Right atrium auricular region (tissue), 2 donors: ENCODE measurements around the gene IL1R1. TPM values are rescaled to one million over a fixed set of nuclear protein-coding genes. Genes with fewer than 3 reads are reported as not detected.

Experiments used
- DNase-seq: peaks from one replicate; pipeline ENCODE4 v3.0.0-alpha.2; 2019; ENCODE audit warnings: low spot score
- H3K27ac ChIP-seq, 2 donors: fragments of 200-600 bp; sonication (generic); 1 replicate in 1 of 2; 2 replicates in 1 of 2; pipeline ENCODE4 v1.5.1; 2016 to 2019
- H3K27me3 ChIP-seq, 2 donors: fragments of 200-600 bp; sonication (generic); one replicate each; pipeline versions ENCODE4 v1.5.1 to v1.6.0; 2017 to 2019
- H3K36me3 ChIP-seq: fragments of 200-600 bp; sonication (generic); one replicate; pipeline ENCODE4 v1.5.1; 2016
- H3K4me1 ChIP-seq, 2 donors: fragments of 200-600 bp; sonication (generic); one replicate each; pipeline versions ENCODE4 v1.5.1 to v1.6.0; 2017 to 2019
- H3K4me3 ChIP-seq, 2 donors: fragments of 200-600 bp; sonication (generic); 1 replicate in 1 of 2; 2 replicates in 1 of 2; pipeline ENCODE4 v1.5.1; 2017 to 2019; ENCODE audit warnings: mild to moderate bottlenecking in 1 of 2, moderate library complexity in 1 of 2
- H3K9me3 ChIP-seq, 2 donors: fragments of 200-600 bp; sonication (generic); one replicate each; pipeline ENCODE4 v1.5.1; 2019
- CTCF ChIP-seq, 2 donors: fragments of 200-600 bp; sonication (generic); IDR thresholded peaks; one replicate each; pipeline ENCODE4 v1.5.1; 2019; ENCODE audit warnings: antibody characterized with exemption in 2 of 2
- total RNA-seq, 2 donors: library from RNA; depleted of rRNA; stranded (reverse); fragments of >200 nt; gene quantifications; one replicate each; pipeline ENCODE4 v1.1.0, GENCODE V29; 2016

Gene IL1R1
- total RNA-seq, 2 donors from 2014 or later = 28.7 to 86.2 TPM

- Histone ChIP-seq H3K27me3 (no peaks in the 10 kb centered on the region), H3K4me1 (peaks cover 0 to 7% of the 10 kb centered on the region in 2 donors), H3K9me3 (no peaks in the 10 kb centered on the region), H3K4me3 (no peak overlapping the region), H3K27ac (no peak overlapping the region), H3K36me3 (no peaks in the 10 kb centered on the region)
- no peak for TF ChIP-seq CTCF (IDR thresholded peaks at IDR 0.05)
- DNase-seq = no peak
Measured at GRCh38 chr2:102126660-102127059, 15.9 kb upstream of the IL1R1 start.

GRCh38 chr2:102129082-102129481 lies 13.5 kb upstream of the IL1R1 start:
- H3K4me1 ChIP-seq = no peaks in the 10 kb centered on the region
- H3K4me3 ChIP-seq = no peak overlapping the region
- DNase-seq = no peak
- no peak for TF ChIP-seq CTCF (IDR thresholded peaks at IDR 0.05)
- H3K36me3 ChIP-seq = no peaks in the 10 kb centered on the region
- H3K27ac ChIP-seq = no peak overlapping the region
- H3K27me3 ChIP-seq = no peaks in the 10 kb centered on the region
- H3K9me3 ChIP-seq = no peaks in the 10 kb centered on the region

- TF ChIP-seq CTCF (IDR thresholded peaks at IDR 0.05) = no peak
- no peak overlapping the region for H3K4me3 ChIP-seq
- H3K9me3 ChIP-seq = no peaks in the 10 kb centered on the region
- no peaks in the 10 kb centered on the region for H3K36me3 ChIP-seq
- no peak for DNase-seq
- H3K27ac ChIP-seq = no peak overlapping the region
- no peaks in the 10 kb centered on the region for H3K4me1 ChIP-seq
- no peaks in the 10 kb centered on the region for H3K27me3 ChIP-seq
Measured at GRCh38 chr2:102129951-102130646, 12.4 kb upstream of the IL1R1 start.

- no peak for TF ChIP-seq CTCF (IDR thresholded peaks at IDR 0.05)
- no peaks in the 10 kb centered on the region for H3K4me1 ChIP-seq
- H3K27ac ChIP-seq = no peak overlapping the region
- no peaks in the 10 kb centered on the region for H3K27me3 ChIP-seq
- no peaks in the 10 kb centered on the region for H3K36me3 ChIP-seq
- no peak for DNase-seq
- no peak overlapping the region for H3K4me3 ChIP-seq
- no peaks in the 10 kb centered on the region for H3K9me3 ChIP-seq
Measured at GRCh38 chr2:102130647-102130991, 11.9 kb upstream of the IL1R1 start.

GRCh38 chr2:102131564-102131963 lies 11.0 kb upstream of the IL1R1 start:
- Histone ChIP-seq H3K27ac (no peak overlapping the region), H3K27me3 (no peaks in the 10 kb centered on the region), H3K36me3 (no peaks in the 10 kb centered on the region), H3K4me1 (no peaks in the 10 kb centered on the region), H3K9me3 (no peaks in the 10 kb centered on the region), H3K4me3 (no peak overlapping the region)
- DNase-seq = no peak
- no peak for TF ChIP-seq CTCF (IDR thresholded peaks at IDR 0.05)

GRCh38 chr2:102137138-102137537 lies 5.4 kb upstream of the IL1R1 start:
- peaks cover 0 to 14% of the 10 kb centered on the region in 2 donors for H3K4me1 ChIP-seq
- H3K27ac ChIP-seq = no peak overlapping the region
- no peaks in the 10 kb centered on the region for H3K27me3 ChIP-seq
- no peak for TF ChIP-seq CTCF (IDR thresholded peaks at IDR 0.05)
- no peaks in the 10 kb centered on the region for H3K36me3 ChIP-seq
- H3K9me3 ChIP-seq = no peaks in the 10 kb centered on the region
- DNase-seq = no peak
- H3K4me3 ChIP-seq = no peak overlapping the region
